HL-60/S4 (cell line): ENCODE measurements around the gene CTBS.
"Not testable (repeated sequence)": the region's sequence is repeated elsewhere in the genome, so short reads cannot be mapped to it uniquely, and the experiment has no call there.

Experiments used
- in situ Hi-C: fragments of 300-500 bp; cut with MboI; formaldehyde crosslinking; loops from 2 replicates; pipeline ENCODE4 v1.14.3; 2022; ENCODE audit warnings: low sequenced_read_pairs

Gene CTBS

GRCh38 chr1:84594959-84595358 lies 20.7 kb upstream of the CTBS start:
- in situ Hi-C loops, result not testable (repeated sequence)

DNA sequence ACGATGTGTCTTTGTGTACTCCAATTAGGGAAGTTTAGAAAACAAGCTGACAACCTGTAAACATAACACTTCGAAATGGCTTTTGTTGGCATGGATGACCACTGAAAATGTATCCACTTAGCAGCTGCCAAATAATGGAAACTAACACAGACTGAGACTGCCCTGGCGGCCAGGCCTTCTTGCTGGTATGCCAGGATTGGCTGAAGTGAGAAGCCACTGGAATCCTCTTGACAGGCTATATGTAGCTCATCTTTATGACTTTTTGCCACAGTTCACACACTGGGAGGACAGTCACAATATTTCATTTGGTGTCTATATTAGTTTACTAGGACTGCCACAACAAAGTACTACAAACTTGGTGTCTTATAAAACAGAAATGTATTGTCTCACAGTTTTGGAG lies 12.9 kb upstream of the CTBS start:
- in situ Hi-C loops, result no loop called here

DNA sequence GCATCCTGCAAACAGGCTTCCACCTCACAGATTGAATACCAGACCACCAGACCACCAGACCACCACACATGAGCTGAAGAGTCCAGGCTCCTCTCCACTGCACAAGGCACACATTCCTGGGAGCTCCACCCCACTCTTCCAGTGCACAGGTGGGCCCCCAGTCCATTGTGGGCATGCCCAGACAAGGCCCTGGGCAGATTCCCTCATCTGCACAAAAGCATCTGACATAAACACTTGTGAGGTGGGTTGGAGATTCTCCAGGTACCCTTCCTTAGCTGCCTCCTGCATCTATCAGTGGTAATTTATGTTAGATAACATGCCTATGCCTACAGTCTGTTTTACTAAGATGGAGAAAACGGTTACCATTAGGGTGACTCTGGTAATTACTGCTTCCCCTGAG lies 11.6 kb upstream of the CTBS start:
- in situ Hi-C loops, result no loop called here

DNA sequence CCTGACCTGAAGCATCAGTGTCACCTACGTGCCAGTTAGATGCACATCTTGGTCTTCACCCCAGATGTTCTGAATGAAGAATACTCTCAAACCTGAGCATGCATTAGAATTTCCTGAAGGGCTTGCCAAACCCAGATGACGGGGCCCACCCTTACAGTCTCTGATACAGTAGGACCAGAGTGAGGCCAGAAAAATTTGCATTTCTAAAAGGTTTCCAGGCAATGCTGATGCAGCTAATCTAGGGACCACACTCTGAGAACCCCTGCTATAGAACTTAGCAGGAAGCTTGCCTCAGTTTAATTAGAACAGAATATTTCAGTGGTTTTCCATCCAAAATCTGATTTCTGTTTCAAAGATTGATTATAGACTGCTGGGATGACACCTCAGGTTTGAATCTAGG lies 9.9 kb upstream of the CTBS start:
- in situ Hi-C loops, result no loop called here

- in situ Hi-C loops, result no loop called here
Observed at GRCh38 chr1:84583648-84584047, 9.4 kb upstream of the CTBS start.

DNA sequence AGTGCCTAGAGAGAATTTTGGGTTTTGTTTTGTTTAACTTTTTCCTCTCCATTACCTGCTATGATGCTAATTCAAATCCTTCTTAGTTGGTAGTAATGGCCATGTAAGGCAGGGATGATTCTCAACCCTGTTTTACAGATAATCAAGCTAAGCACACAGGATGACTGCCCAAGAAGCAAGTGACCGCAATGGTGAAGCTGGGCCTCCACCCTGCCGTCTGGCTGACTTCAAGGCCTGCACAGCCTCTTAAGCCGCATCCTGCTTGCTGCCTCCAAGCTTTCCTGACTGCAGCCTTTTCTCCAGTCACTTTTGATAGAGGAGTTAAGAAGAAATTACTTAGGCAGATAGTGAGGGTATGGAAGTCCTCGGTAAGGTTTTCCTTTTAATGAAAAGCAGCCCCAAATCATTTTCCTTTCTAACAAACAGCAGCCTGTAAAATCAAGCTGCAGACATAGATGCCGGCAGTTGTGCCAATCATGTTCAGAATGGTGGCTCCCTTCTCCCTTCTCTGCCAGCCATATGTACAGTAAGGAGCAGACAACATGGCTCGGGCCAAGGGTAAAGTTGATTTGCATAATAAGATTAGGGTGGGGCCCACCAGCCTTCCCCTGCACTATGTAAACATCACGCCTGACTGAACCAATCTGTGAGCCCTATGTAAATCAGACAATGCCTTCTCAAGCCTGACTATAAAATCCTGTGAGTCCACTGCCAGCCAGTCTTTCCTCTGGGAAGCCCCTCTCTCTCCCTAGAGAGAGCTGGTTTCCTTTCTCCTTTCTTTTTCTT lies 8.8 kb upstream of the CTBS start:
- in situ Hi-C loops, result no loop called here

DNA sequence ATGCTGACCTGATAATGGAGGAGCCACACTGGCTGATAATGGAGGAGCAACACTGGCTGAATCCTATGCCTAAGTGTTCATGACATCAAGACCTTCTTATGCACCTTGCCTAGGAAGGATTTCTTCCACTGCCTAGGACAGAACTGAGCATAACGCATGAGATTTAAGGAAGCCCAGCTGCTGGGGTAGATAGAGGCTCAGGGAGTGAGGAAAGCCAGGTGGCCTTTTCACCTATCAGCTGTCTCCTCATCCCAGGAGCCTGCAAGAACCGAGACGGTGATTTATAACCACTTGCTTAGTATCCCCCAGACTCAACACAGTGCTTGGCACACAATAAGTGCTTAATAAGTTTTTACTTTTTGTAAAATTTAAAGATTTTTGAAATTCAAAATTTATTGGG lies 7.4 kb upstream of the CTBS start:
- in situ Hi-C loops, result no loop called here

DNA sequence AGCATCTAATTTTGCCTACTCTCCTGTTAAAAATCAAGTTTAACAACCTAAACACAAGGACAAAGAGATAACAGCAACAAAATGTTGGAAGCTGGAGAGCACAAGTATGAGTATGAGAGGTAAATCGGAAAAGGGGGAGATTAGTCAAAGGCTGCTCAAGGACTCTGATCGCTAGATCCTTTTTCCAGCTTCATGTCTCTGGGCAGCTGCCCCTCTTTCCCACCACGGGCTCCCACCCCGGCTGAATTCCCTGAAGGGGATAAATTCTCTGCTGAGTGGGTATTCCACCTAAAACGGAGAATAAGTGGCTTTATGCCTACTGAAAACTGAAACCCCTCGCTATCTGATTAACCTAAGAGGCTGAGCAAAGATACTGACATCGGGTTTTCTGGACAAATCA lies 696 bp upstream of the CTBS start:
- in situ Hi-C loops, result no loop called here

- in situ Hi-C loops, result no loop called here
Observed at GRCh38 chr1:84573481-84573966, 716 bp downstream of the CTBS start.

- in situ Hi-C loops, result no loop called here
Observed at GRCh38 chr1:84571150-84571535, 3.1 kb downstream of the CTBS start.

- in situ Hi-C loops, result no loop called here
Observed at GRCh38 chr1:84570436-84571149, 3.6 kb downstream of the CTBS start.

- in situ Hi-C loops, result no loop called here
Observed at GRCh38 chr1:84569216-84569615, 5.0 kb downstream of the CTBS start.

GRCh38 chr1:84550826-84551225 lies 23.4 kb downstream of the CTBS start:
- in situ Hi-C loops, result no loop called here

- in situ Hi-C loops, result no loop called here
Observed at GRCh38 chr1:84541679-84542078, 32.6 kb downstream of the CTBS start.

DNA sequence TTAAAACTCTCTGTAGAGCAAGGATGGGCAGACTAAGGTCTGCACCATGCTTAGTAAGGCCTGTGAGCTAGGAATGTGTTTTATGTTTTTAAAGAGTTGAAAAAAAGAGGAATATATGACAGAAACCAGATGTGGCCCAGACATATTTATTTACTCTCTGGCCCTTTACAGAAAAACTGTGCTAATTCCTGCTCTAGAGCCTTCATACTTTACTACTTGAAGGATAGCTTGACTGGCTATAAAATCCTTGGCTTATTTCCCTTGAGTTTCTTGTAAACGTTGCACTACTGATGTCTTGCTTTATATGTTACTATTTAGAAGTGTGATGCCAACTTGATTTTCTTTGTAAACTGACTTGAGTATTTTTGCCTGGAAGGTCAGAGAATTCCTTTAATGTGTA lies 33.5 kb downstream of the CTBS start:
- in situ Hi-C loops, result no loop called here

GRCh38 chr1:84539972-84540371 lies 34.3 kb downstream of the CTBS start:
- in situ Hi-C loops, result no loop called here

- in situ Hi-C loops, result no loop called here
Observed at GRCh38 chr1:84538599-84538998, 35.6 kb downstream of the CTBS start.

DNA sequence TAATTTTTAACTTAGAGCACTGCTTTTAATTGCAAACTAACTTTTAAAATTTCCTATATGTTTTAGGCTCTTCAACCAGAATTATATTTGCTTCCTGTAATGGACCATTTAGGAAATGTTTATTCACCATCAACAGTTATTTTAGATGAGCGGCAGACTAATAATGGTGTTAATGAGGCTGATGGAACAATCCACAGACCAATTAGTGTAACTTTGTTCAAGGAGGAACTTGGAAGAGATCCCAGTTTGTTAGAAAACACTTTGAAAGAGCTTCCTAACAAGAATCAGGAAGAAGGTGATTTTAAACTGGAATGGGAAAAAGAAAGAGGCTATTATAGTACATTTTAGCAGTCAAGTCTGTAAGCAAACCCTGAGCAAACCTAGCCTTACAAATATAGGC lies 48.5 kb downstream of the CTBS start:
- in situ Hi-C loops, result no loop called here

DNA sequence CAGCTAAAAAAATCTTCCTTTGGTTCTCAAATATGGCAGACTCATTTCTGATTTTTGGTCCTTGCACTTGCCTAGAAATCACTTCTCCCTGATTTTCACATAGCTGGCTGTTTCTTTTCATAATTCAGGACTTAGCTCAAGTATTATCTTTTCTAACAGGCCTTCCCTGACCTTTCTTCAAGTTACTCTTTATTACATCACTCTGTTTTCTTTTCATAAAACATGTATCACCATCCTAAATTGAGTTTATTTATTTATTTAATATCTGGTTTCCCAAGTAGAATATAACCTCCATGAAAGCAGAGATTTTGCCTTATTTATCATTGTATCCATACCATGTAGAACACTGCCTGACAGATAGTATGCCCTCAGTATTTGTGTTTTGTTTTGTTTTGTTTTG lies 49.6 kb downstream of the CTBS start:
- in situ Hi-C loops, result no loop called here

DNA sequence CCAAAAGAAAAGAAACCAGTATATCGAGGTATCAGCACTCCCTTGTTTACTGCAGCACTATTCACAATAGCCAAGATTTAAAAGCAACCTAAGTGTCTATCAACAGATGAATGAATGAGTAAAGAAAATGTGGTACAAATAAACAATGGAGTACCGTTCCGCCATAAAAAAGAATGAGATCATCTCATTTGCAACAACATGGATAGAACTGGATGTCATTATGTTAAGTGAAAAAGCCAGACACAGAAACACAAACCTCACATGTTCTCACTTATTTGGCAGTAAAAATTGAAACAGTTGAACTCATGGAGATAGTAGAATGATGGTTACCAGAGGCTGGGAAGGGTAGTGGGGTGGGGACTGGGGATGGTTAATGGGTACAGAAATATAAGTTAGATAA lies 63.6 kb downstream of the CTBS start:
- in situ Hi-C loops, result no loop called here

DNA sequence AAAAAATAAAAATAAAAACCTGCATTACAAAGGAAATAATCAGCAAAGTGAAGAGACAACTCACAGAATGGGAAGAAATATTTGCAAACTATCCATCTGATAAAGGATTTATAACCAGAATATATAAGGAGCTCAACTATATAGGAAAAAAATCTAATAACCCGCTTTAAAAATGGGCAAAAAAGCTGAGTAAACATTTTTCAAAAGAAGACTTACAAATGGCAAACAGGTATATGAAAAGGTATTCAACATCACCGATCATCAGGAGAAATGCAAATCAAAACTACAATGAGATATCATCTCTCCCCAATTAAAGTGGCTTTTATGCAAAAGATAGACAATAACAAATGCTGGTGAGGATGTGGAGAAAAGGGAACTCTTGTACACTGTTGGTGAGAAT lies 64.1 kb downstream of the CTBS start:
- in situ Hi-C loops, result no loop called here

DNA sequence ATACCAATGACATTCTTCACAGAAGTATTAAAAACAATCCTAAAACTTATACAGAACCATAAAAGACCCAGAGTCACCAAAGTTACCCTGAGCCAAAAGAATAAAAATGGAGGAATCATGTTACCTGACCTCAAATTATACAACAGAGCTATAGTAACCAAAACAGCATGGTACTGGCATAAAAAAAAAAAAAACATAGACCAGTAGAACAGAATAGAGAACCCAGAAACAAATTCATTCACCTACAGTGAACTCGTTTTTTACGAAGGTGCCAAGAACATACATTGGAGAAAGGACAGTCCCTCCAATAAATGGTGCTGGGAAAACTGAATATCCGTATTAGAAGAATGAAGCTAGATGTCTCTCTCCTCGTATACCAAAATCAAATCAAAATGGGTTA lies 65.2 kb downstream of the CTBS start:
- in situ Hi-C loops, result no loop called here
